GM12872 (cell line): ENCODE measurements around the gene SOX15.

Experiments used
- TF ChIP-seq, protein P1 (sequence below): IDR thresholded peaks from 3 replicates; pipeline ENCODE4 v1.5.1; 2011; ENCODE audit warnings: low read depth, mild to moderate bottlenecking, low read length, moderate library complexity; ENCODE audit not compliant: insufficient read depth

Gene SOX15

DNA sequence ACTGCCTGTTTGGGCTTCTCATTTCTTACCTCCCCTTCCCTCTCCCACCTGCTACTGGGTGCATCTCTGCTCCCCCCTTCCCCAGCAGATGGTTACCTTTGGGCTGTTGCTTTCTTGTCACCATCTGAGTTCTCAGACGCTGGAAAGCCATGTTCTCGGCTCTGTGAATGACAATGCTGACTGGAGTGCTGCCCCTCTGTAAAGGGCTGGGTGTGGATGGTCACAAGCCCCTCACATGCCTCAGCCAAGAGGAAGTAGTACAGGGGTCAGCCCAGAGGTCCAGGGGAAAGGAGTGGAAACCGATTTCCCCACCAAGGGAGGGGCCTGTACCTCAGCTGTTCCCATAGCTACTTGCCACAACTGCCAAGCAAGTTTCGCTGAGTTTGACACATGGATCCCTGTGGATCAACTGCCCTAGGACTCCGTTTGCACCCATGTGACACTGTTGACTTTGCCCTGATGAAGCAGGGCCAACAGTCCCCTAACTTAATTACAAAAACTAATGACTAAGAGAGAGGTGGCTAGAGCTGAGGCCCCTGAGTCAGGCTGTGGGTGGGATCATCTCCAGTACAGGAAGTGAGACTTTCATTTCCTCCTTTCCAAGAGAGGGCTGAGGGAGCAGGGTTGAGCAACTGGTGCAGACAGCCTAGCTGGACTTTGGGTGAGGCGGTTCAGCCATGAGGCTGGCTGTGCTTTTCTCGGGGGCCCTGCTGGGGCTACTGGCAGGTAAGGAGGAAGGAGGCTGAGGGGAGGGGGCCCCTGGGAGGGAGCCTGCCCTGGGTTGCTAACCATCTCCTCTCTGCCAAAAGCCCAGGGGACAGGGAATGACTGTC is 10.7 kb downstream of the SOX15 start, which contains the start of gene CD68:
CD68 (plus strand) TSS at position 638 of the 833 bp plus-strand sequence; CDS start at position 678, 40 bp downstream.
- TF ChIP-seq, protein P1, sequence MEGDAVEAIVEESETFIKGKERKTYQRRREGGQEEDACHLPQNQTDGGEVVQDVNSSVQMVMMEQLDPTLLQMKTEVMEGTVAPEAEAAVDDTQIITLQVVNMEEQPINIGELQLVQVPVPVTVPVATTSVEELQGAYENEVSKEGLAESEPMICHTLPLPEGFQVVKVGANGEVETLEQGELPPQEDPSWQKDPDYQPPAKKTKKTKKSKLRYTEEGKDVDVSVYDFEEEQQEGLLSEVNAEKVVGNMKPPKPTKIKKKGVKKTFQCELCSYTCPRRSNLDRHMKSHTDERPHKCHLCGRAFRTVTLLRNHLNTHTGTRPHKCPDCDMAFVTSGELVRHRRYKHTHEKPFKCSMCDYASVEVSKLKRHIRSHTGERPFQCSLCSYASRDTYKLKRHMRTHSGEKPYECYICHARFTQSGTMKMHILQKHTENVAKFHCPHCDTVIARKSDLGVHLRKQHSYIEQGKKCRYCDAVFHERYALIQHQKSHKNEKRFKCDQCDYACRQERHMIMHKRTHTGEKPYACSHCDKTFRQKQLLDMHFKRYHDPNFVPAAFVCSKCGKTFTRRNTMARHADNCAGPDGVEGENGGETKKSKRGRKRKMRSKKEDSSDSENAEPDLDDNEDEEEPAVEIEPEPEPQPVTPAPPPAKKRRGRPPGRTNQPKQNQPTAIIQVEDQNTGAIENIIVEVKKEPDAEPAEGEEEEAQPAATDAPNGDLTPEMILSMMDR, result no peak

DNA sequence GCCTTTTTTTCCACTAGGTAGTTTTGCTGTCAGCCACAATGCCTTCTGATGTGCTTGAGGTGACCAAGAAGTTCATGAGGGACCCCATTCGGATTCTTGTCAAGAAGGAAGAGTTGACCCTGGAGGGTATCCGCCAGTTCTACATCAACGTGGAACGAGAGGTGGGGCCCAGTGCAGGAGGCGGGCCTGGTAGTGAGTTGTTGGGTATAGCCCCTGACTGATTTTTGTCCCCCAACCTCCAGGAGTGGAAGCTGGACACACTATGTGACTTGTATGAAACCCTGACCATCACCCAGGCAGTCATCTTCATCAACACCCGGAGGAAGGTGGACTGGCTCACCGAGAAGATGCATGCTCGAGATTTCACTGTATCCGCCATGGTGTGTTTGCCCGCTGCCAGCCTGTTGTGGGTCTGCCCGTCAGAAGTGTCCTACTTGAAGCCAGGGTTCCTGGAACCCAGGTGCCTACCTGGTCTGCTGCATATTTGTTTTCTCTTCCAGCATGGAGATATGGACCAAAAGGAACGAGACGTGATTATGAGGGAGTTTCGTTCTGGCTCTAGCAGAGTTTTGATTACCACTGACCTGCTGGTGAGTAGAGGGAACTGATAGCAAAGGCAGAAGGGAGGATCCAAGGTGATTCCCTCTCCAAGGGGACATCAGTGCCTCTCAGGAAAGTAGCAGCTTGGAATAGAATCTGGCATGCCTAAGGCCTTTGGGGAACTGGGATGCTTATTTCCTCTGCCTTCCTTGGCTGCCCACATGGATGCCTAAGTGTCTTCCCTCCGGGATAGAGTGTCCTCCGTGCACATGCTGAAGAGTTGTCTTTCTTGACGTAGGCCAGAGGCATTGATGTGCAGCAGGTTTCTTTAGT is 12.3 kb downstream of the SOX15 start:
- TF ChIP-seq, protein P1, result no peak

DNA sequence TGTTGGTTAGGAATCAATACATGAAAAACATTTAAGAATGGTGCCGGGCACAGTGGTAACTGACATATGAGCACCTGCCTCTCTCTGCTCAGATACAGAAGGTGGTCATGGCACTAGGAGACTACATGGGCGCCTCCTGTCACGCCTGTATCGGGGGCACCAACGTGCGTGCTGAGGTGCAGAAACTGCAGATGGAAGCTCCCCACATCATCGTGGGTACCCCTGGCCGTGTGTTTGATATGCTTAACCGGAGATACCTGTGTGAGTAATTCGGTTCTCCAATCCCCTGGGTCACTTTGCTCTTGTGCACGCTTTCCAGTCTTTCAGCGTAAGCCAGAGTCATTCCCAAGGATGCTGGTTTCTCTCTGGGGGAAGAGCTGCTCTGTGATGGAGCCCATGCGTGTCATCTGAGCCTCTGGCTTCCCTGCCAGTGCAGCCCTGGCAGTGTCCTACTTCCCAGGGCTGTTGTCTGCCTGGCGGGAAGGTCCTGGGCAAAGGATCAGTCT is 13.4 kb downstream of the SOX15 start:
- TF ChIP-seq, protein P1, result no peak

DNA sequence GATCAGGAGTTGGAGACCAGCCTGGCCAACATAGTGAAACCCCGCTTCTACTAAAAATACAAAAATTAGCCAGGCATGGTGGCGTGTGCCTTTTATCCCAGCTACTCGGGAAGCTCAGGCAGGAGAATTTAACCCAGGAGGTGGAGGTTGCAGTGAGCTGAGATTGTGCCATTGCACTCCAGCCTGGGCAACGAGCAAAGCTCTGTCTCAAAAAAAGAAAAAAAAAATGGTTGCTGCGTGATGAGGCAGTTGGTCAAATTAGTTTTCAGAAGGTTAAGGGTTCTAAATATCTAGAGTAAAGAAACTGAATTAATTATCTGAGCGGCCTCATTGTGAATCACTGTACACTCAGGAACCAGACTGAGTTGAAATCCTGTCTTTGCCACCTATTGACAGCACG is 13.9 kb downstream of the SOX15 start:
- TF ChIP-seq, protein P1, result no peak

DNA sequence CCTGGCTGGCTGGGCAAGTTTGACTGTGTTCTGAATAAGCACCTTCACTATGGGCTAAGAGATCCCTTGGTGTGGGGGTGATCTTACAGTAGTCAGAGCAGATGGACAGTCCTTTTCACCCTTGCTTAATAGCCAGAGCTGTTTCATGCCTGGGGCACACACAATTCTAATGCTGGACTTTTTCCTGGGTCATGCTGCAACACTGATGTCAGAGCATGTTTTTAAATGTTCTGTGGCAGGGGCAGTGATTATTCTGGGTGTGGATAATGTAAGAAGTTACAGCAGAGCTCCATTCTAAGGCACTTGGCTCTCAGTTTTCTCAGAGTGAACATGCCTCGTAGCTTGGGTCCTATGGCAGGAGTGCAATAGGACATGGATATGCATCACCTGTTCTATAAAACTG is 14.4 kb downstream of the SOX15 start:
- TF ChIP-seq, protein P1, result no peak

DNA sequence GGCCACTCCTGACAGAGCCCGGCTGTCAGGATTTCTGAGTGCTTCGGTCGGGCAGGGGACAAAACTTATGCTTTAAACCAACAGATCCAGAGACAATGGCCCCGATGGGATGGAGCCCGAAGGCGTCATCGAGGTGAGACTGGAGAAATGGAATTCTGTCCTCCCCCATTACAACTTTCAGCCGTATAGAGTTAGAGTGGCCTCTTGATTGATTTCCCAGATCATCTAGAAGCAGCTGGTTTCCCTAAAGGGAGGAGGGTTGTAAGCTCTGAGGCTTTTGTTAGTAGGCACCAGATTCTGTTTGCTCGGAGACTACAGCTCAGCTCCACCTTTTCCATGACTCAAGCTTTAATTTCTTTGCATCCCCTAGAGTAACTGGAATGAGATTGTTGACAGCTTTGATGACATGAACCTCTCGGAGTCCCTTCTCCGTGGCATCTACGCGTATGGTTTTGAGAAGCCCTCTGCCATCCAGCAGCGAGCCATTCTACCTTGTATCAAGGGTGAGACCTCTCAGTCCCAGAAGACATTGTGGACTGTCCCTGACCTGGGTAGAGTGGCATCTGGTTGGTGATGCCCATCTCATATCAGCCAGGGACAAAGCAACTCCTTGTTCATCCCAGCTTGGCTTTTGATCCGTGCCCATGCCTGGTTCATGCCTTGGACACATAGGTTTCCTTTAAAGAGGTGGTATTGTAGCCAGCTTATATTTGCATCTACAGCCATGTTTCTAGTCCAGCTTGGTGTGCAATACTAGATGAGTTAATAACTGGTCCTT is 15.5 kb downstream of the SOX15 start:
- TF ChIP-seq, protein P1, result no peak
